HG02852 (cell line): Measurements from ENCODE around the gene LEPR.

Experiments
- ATAC-seq: cut with Tn5 transposase; IDR thresholded peaks from one replicate; pipeline ENCODE4 v1.9.1; 2021; ENCODE audit warnings: mild to moderate bottlenecking, moderate library complexity; ENCODE audit not compliant: unreplicated experiment

The LEPR gene

DNA sequence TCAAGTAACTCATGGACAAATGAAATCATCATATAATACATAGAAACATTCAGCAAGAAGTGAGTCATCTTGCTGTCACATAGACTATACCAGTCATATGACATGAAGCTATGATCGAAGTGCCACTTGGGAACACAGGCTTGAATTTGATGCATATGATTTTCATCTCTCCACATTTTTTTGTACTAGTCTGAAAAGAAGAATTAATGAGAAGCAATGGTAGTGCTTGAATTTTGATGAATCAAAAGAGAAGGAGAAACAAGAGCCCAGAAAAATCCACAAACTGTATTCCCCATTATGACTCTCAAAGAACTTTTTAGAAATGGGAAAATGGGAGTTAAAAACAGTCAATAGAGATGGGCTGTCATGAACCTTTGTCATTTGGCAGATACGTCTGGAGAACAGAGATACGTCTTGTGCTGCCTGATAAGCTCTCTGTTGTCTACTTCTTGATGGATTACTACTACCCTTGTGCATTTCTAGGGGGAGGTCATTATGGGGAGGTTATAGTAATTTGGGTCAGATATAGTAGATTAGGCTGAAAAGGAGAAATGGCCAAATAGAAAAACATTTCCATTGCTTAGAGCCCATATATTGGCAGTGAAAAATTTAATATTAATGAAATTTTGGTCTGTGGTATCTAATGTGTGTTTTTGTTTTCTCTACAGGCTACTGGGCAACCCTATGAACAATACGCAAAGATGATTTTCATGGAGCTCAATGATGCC lies 8.0 kb upstream of the LEPR start:
- ATAC-seq: no peak

DNA sequence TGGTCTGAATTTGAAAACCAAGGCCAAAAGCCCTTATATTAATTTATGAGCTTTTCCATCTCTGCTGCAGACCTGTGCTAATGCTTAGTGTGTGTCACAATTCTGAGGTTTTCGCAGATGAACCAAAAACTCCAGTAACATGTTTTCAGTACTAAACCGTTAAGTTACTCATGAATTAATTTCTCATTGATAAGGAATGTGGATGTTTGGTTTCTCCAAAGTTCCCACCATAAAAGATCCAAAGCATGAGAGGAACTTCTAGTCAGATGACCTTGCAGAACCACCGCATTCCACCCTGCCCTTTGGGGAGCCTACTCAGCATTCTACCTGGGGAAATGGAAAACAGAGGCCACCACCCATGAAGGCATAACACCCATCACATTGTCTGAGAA lies 7.5 kb upstream of the LEPR start:
- ATAC-seq: no peak

DNA sequence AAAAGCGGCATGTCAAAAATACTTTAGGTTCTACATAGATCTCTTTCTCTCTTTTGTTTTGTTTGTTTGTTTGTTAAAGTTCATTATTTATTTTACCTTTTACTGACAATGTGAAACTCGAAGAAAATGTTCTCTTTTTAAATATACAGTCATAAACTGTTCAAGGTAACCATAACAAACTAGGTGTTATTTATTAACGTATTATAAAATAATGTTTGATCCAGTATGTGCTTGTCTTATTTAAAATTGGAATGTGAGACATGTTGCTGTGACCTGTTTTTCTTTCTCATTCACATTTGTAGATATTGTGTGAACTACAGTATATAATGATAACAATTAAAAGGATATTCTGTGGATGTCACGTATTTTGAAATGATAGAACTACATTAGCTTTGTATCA lies 5.9 kb upstream of the LEPR start:
- ATAC-seq: no peak

DNA sequence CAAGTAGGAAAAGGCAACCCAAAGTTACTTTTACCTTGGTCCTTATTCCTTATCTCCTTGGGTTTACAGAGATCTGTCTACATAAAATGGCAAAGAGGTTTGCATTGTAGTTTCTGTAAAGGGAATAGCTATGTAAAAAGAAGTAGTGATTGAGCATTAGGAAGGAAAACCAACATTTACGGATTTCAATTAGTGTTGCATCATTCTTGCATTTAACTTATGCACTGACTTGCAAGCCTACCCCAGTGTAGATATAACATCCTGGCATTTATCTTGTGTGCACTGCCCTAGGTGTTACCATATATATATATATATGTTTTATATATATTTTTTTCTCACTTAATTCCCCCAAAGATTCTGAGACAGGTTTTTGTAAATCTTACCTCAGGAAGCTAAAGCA lies 3.7 kb upstream of the LEPR start:
- no peak for ATAC-seq

DNA sequence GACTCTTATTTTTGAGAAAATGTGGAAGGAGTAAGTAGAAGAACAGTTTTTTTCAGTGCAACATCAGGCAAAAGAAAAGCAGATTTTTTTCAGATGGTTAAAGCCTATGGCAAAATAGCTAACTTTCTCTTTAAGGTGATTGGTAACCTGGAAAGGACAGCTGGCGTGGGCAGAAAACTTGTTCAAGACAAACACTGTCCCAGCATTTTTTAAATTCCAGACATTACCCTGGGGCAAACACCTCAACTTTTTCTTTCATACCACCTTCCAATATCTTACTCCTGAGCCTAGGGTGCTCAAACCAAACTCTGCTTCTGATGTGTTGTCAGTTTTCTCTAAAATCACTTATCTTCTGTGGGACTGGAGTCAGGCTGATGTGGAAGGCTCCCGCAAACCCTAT lies 2.7 kb upstream of the LEPR start:
- no peak for ATAC-seq

DNA sequence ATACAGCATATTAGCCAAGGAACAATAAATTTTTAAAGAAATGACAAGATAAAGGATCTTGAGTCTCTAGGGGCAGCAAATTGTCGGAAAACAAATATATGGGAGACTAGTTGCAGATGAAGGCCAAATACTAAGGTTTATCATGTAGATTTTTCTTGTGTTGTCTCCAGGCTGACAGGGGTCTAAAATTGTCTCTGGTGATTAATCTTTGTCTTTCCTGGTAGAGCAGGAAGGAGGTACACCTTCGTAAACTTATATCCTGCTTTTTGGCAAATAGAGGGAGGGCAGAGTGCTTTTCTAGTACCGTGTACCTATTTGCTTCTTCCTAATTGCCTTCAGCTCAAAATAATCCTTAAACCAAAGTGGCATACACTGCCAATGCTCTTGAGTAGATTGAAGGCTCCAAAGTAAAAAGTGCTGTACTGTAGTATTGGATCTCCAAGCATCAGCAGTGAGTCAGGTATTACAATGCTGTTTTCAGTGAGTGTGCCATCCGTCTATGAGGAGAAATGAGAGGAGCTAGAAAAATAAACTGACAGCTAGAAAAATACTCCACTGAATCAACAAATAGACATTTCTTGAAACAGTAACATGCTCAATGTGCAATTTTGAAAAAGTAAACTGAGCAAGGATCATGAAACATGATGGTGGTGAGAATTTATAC lies 1.8 kb upstream of the LEPR start:
- ATAC-seq: no peak

DNA sequence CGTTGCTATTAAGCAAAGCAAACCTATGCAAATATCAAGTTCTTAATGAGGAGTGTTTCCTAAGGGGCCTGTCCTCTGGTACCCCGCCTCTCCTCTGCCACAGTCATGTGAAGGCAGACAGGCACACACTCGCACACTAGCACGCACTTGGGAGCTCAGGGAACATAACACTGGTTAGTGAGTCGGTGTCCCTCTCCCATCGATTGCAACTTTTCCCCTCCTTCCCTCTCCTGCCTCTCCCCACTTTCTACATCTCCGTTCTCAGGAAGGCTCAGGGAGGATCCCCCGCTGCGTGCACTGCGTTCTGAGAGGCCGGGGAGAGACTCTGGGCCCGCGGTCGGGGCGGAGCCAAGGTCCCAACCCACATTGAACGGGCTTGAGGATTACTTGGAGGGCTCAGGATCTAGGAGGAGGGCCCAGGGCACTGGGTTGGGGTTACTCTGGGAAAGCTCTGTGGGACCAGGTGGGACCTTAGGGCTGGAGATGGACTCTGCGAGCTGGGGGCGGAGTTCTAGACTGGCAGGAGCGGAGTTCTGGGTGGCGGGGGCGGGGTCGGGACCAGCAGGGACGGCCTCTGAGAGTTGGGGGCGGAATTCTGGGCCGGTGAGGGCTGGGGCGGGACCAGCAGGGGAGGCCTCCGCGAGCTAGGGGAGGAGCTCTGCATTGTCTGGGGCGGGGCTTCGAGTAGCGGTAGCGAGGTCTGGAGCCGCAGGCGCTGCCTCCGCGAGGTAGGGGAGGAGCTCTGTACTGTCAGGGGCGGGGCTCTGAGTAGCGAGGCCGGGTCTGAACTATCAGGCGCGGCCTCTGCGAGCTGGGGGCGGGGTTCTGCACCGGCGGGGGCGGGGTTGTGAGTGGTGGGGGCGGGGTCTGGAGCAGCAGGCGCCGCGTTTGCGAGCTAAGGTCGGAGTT lies 533 bp upstream of the LEPR start:
- peak; percentile 90 for ATAC-seq

DNA sequence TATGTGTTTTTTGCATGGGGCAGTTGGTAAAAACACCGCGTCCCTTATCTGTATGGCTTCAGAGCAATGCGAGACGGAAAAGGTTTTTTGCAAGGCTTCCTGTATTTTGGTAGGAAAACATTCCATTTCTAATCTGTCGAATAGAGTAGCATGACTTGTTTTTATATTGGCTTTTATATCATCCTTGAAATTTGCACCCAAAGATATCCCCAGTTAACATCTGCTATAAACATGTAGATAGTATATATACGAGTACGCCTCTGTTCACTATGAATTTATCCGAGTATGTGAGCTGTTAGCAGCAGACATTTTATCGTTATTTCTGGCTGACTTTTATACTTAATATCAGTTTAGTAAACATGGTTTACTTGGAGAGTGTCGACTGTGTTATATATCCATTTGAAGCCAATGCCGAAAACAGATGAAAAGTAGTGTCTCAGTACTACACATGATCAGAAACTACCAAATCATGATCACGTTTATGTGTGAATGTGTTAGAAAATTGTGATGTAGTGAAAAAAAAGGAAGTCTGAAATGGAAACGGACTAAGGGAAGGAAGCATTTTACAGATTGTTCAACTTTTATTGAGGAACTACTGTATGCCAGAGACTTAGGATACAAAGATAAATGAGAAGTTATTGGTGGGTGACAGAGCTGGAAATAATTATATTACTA lies 1.0 kb downstream of the LEPR start:
- no peak for ATAC-seq

DNA sequence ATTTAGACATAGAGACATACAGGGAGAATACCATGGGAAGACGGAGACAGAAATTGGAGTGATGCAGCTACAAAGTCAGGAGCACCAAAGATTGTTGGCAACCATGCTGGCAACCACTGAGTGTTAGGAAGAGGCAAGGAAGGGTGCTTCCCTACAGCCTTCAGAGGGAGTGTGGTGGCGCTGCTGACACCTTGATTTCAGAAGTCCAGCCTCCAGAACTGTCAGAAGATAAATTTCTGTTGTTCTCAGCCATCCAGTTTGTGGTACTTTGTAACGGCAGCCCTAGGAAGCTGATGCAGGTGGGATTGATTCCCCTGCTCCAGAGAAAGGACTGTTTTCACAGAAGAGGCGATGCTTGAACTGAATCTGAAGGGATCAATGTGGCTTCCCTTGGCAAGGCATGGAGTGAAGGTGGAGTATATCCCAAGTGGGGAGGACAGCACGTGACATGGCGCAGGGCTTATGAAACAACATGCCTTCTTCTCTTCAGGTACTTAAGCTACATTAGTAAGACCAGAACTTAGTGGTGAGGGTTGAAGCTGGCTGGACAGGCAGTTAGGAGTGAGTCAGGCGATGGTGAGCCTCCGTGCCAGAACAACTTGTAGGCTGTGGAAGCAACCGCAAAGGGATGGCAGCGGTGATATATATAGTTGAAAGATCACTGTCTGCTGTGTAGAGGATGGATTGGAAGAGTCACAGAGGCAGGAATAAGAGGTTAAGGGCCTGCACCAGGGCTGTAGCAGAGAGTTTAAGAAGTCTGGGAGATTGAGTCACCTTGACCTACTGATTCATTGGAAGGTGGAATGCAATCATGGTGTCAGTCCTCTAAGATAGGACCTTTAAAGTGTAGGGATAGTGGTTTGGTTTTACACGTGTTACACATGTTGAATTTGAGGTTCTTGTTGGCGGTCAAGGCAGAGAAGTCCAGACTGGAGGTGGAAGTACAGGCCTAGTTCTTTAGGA lies 2.1 kb downstream of the LEPR start:
- ATAC-seq: no peak

DNA sequence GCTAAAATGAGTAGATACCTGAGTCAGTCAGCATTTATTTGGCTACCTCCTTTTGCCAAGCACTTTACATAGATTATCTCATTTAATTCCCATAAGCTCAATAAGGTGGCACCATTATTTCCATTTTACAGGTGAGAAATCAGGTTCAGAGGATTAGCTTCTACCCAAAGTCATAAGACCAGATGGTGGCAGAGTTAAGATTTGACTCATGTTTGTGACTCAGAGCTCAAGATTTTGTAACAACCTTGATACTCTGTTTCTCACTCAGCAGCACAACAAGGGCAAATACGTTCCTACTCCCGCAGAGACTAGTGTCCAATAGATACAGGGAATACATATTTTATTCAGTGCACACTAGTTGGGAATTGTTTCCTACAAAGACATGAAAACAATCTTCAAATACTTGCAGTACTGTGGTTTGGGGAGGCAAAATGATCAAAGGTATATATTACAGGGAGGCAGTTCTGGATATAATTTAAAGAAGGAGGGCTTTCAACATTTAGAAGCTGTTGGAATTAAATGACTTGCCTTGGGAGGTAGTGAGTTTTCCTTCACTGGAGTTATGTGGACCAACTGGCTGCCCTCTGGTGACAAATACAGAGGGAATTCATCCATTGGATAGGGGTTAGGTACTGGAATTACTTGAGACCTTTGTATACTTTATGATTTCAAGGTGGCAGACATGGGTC lies 3.6 kb downstream of the LEPR start:
- no peak for ATAC-seq

DNA sequence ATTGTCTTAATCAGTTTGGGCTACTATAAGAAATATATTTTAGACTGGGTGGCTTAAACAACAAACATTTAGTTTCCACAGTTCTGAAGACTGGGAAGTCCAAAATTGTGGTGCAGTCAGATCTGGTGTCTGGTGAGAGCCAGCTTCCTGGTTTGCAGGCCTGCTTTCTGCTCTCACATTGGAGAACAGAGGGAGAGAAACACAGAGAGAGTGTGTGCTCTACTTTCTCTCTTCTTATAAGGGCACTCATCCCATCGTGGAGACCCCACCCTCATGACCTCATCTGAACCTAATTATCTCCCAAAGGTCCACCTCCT lies 4.1 kb downstream of the LEPR start:
- no peak for ATAC-seq

DNA sequence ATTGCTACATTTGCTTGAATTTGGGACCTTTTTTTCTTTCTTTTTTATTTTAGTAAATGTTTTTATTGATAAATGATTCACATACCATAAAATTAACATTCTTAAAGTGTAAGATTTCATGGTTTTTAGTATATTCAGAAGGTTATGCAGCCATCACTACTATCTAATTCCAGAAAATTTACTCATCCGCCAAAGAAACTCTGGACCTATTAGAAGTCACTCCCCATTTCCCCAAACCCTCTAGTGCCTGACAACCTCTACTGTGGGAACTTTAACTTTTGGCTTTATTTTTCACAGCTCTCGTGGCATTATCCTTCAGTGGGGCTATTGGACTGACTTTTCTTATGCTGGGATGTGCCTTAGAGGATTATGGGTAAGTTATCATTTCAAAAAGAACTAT lies 4.5 kb downstream of the LEPR start:
- no peak for ATAC-seq

DNA sequence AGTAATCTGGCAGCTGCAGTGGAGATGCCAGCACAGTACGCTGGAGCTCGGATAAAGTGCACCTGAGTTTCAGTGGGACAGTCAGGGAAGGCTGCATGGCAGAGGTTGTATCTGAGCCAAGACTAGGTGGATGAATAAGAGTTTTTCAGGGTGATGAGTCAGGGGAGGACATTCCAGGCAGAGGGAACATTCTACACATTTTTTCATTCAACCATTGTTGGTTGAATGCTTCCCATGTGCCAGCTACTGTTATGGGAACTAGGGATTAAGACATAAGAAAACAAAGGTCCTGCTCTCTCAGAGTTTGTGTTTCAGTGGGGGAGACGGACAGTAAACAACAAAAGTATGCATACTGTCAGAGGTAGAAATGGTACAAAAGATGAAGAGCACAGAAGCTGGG lies 5.2 kb downstream of the LEPR start:
- no peak for ATAC-seq

DNA sequence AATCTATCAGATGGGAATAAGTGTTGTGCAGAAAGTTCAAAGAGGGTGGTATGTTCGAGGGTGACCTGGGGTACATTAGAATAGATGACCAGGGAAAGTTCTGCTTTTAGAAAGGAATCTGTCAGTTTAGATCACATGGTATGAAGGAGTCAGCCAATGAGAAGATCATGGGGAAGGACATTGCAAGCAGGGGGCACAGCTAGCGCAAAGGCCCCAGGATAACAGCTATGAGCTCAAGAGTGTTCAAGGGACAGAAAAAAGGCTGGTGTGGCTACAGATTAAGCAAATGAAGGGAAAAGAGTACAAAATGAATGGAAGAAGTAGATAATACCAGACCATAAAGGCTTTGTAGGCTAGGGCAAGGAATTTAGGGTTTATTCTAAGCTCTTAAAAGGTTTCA lies 8.6 kb downstream of the LEPR start:
- no peak for ATAC-seq

DNA sequence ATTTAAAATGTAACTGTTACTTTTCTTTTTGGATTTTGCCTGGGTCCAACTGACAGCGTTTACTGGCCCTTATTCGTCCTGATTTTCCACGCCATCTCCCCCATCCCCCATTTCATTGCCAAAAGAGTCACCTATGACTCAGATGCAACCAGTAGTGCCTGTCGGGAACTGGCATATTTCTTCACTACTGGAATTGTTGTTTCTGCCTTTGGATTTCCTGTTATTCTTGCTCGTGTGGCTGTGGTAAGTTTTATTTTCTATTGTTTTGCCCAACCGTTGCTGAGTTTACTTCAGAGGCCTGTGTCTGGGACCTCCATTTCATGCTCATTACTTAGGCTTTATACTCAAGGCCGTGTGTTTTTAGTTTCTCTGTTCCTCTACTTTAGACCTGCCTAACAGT lies 9.3 kb downstream of the LEPR start:
- ATAC-seq: no peak

DNA sequence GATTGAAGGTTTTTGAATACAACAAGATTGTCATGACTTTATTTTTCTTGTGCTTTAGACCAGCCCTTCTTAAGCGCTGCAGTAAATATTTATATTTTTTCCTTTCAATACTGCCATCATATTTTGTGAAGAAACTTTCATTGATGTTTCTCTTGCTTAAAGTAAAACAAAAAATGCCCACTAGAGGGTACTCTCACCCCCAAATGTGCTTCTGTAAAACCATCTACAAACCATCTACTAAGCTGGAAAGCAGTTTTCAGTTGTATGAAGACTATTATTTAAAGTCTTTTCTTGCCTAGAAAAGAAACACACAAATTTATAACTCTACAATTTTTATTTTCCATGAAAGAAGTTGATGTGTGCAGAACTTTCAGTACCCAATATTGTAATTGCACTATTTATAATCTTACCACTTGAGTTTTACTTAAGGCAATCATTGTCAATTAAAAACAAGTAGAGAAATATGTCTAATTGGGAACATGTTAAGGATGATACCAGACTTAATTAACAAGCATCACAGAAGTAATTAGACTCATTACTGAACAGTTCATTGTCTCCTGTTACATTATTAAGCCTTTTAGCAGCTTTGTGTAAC lies 10.7 kb downstream of the LEPR start:
- peak; percentile 67 for ATAC-seq

DNA sequence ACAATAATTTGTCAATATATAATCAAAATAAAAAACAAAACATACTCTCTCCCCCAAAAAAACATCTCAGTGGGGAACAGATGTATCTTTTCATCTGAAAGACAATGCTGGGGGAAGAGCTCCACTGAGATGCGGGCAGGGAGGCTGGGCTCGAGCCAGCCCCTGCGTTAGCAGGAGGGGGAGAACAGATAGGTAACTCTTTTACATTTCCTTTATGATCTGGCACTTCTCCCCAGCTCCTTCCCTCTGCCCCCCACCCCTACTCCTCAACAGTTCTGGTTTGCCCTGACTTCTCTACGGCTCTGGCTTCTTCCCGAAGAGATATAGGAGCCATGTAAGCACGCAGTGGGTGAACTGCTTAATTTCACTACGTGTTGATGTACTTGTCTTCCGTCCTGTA lies 12.4 kb downstream of the LEPR start:
- no peak for ATAC-seq

DNA sequence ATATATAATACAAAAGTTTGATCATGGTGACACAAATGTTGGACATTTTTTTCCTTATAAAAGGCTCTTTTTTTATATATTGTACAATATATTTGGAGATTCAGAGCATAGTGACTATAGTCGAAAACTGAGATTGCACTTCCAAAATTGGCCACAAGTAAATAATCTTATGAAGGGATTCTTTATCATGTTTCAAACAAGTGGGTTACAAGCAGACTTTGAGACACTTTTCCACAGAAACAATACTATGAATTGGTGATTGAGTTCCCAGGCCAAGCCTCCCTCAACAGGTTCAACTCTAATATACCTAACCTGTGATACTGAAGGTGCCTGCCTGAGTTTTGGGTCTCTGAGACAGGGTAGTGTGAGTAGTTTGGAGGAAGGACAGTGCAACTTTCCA lies 13.8 kb downstream of the LEPR start:
- ATAC-seq: no peak

DNA sequence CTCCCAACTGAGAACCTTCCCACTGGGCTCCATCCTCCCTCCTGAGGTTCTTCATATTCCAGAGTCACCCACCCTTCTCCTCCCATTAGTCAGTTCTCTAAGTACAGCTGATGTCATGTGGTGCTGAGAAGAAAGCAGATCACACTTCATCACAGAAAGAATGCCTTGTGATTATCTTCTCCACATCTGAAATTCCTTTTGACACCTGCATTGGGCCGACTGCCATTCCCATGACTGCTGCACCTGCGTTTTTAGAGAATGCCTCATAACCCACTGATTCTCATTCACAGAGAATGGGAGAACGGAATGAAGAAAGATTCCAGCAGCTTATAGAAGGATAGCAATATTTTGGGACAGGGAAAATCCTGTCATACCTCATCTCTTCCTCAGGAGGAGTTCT lies 14.3 kb downstream of the LEPR start:
- no peak for ATAC-seq
